HEK293 (cell line): ENCODE data around the gene THSD7B.

Experiments used
- CTCF ChIA-PET: fragments of 350-600 bp; formaldehyde crosslinking; extraction: SDS; loops from one replicate; lab custom pipeline; 2021; ENCODE audit warnings: antibody characterized with exemption; lab: Yijun Ruan, JAX
- POLR2A ChIA-PET: fragments of 300-600 bp; formaldehyde crosslinking; extraction: SDS; loops from one replicate; lab custom pipeline; 2020; ENCODE audit warnings: antibody characterized with exemption, inconsistent platforms; lab: Yijun Ruan, JAX
- H3K27ac ChIP-seq: fragments of 200-500 bp; sonication (Bioruptor generic); 2 replicates; pipeline ENCODE4 v1.5.1; 2014; ENCODE audit warnings: low read depth, low read length, control low read depth, inconsistent platforms; ENCODE audit errors: extremely low read depth
- H3K36me3 ChIP-seq, 2 experiments: fragments of 200-500 bp in 1 of 2; sonication (Bioruptor generic) in 1 of 2; 1 replicate in 1 of 2; 2 replicates in 1 of 2; pipeline ENCODE4 v1.5.1; 2014 to 2017; ENCODE audit warnings: inconsistent platforms in 2 of 2, low read length in 2 of 2; ENCODE audit not compliant: control insufficient read depth in 2 of 2, insufficient read depth in 1 of 2
- H3K4me1 ChIP-seq: fragments of 200-500 bp; sonication (Bioruptor generic); 2 replicates; pipeline ENCODE4 v1.5.1; 2014; ENCODE audit warnings: mild to moderate bottlenecking, low read length, inconsistent platforms; ENCODE audit not compliant: control insufficient read depth, insufficient read depth
- H3K4me3 ChIP-seq: 2 replicates; pipeline ENCODE4 v1.5.1; 2011; ENCODE audit warnings: low read depth, mild to moderate bottlenecking, control low read depth, low read length, moderate library complexity
- H3K9me3 ChIP-seq: fragments of 200-500 bp; sonication (Bioruptor generic); 2 replicates; pipeline ENCODE4 v1.5.1; 2014; ENCODE audit warnings: low read depth, low read length, inconsistent platforms; ENCODE audit not compliant: control insufficient read depth, insufficient read depth
- GLI2 ChIP-seq: fragments of 450-650 bp; formaldehyde crosslinking; IDR thresholded peaks from 2 replicates; pipeline ENCODE4; 2017; ENCODE audit warnings: missing biosample characterization, missing genetic modification characterization, low read depth, borderline replicate concordance
- GLIS2 ChIP-seq: fragments of 450-650 bp; formaldehyde crosslinking; IDR thresholded peaks from 2 replicates; pipeline ENCODE4 v1.5.1; 2016; ENCODE audit warnings: missing biosample characterization, missing genetic modification characterization
- KLF1 ChIP-seq: fragments of 450-650 bp; formaldehyde crosslinking; IDR thresholded peaks from 2 replicates; pipeline ENCODE4 v1.5.1; 2016; ENCODE audit warnings: missing biosample characterization, missing genetic modification characterization
- KLF10 ChIP-seq: fragments of 450-650 bp; IDR thresholded peaks from 2 replicates; pipeline ENCODE4 v1.5.1; 2018; ENCODE audit warnings: missing biosample characterization, mild to moderate bottlenecking, missing genetic modification characterization
- KLF16 ChIP-seq: fragments of 450-650 bp; formaldehyde crosslinking; IDR thresholded peaks from 2 replicates; pipeline ENCODE4 v1.5.1; 2017; ENCODE audit warnings: missing biosample characterization, missing genetic modification characterization
- MZF1 ChIP-seq: fragments of 450-650 bp; formaldehyde crosslinking; IDR thresholded peaks from 2 replicates; pipeline ENCODE4 v1.5.1; 2017; ENCODE audit warnings: missing biosample characterization, missing genetic modification characterization, borderline replicate concordance
- ZBTB10 ChIP-seq: fragments of 450-650 bp; formaldehyde crosslinking; IDR thresholded peaks from 2 replicates; pipeline ENCODE4 v1.5.1; 2016; ENCODE audit warnings: missing biosample characterization, missing genetic modification characterization
- ZBTB20 ChIP-seq: fragments of 450-650 bp; formaldehyde crosslinking; IDR thresholded peaks from 2 replicates; pipeline ENCODE4 v1.5.1; 2016; ENCODE audit warnings: missing biosample characterization, missing genetic modification characterization
- ZBTB21 ChIP-seq: fragments of 450-650 bp; formaldehyde crosslinking; IDR thresholded peaks from 2 replicates; pipeline ENCODE4 v1.5.1; 2017; ENCODE audit warnings: missing biosample characterization, missing genetic modification characterization
- ZNF133 ChIP-seq: fragments of 450-650 bp; formaldehyde crosslinking; IDR thresholded peaks from 2 replicates; pipeline ENCODE4 v1.5.1; 2016; ENCODE audit warnings: missing biosample characterization, missing genetic modification characterization
- ZNF146 ChIP-seq: fragments of 450-650 bp; formaldehyde crosslinking; IDR thresholded peaks from 2 replicates; pipeline ENCODE4 v1.5.1; 2016; ENCODE audit warnings: missing biosample characterization, missing genetic modification characterization
- ZNF2 ChIP-seq: fragments of 450-650 bp; formaldehyde crosslinking; IDR thresholded peaks from 2 replicates; pipeline ENCODE4 v1.5.1; 2016; ENCODE audit warnings: missing biosample characterization, missing genetic modification characterization
- ZNF221 ChIP-seq: fragments of 450-650 bp; formaldehyde crosslinking; IDR thresholded peaks from 2 replicates; pipeline ENCODE4 v1.5.1; 2017; ENCODE audit warnings: missing biosample characterization, missing genetic modification characterization, borderline replicate concordance
- ZNF354C ChIP-seq: fragments of 450-650 bp; formaldehyde crosslinking; IDR thresholded peaks from 2 replicates; pipeline ENCODE4 v1.5.1; 2016; ENCODE audit warnings: missing biosample characterization, missing genetic modification characterization, low read depth, borderline replicate concordance
- ZNF521 ChIP-seq: fragments of 450-650 bp; formaldehyde crosslinking; IDR thresholded peaks from 2 replicates; pipeline ENCODE4 v1.5.1; 2017; ENCODE audit warnings: missing biosample characterization, mild to moderate bottlenecking, missing genetic modification characterization
- ZNF558 ChIP-seq: fragments of 450-650 bp; formaldehyde crosslinking; IDR thresholded peaks from 2 replicates; pipeline ENCODE4 v1.5.1; 2016; ENCODE audit warnings: missing biosample characterization, missing genetic modification characterization
- ZNF571 ChIP-seq: fragments of 450-650 bp; formaldehyde crosslinking; IDR thresholded peaks from 2 replicates; pipeline ENCODE4 v1.5.0; 2017; ENCODE audit warnings: missing biosample characterization, missing genetic modification characterization
- ZNF580 ChIP-seq: fragments of 450-650 bp; formaldehyde crosslinking; IDR thresholded peaks from 2 replicates; pipeline ENCODE4 v1.5.1; 2016; ENCODE audit warnings: missing biosample characterization, missing genetic modification characterization
- ZNF596 ChIP-seq: fragments of 450-650 bp; IDR thresholded peaks from 2 replicates; pipeline ENCODE4 v1.5.0; 2018; ENCODE audit warnings: missing biosample characterization, mild to moderate bottlenecking, missing genetic modification characterization, moderate library complexity
- ZNF654 ChIP-seq: fragments of 450-650 bp; formaldehyde crosslinking; IDR thresholded peaks from 2 replicates; pipeline ENCODE4 v1.5.1; 2016; ENCODE audit warnings: low read depth, missing biosample characterization, missing genetic modification characterization
- ZNF658 ChIP-seq: fragments of 450-650 bp; formaldehyde crosslinking; IDR thresholded peaks from 2 replicates; pipeline ENCODE4; 2016; ENCODE audit warnings: missing biosample characterization, missing genetic modification characterization
- TF ChIP-seq, protein P1 (sequence below): fragments of 450-650 bp; IDR thresholded peaks from 2 replicates; pipeline ENCODE4 v1.5.1; 2018; ENCODE audit warnings: missing biosample characterization, missing genetic modification characterization
- TF ChIP-seq, protein P2 (sequence below): fragments of 450-650 bp; formaldehyde crosslinking; IDR thresholded peaks from 2 replicates; pipeline ENCODE4 v1.5.1; 2016; ENCODE audit warnings: missing biosample characterization, missing genetic modification characterization

The THSD7B gene

DNA sequence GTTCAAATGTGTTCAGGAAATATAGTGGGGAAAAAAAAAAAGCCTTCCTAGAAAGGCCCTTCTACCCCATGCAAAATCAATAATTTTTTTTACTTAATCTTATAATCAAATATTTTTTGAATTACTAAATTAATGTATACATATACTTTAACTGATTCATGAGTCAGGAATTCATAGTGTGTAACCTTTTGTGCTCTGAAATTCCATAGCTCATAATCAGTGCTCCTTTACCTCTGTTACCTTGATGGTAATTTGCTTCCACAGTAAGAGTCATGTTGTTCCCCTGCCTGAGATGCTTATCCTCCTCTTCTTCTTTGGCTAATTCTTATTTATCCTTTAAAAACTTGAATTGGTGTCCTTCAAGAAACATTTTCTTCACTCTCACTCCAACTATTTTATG, 414.2 kb downstream of the THSD7B start (continued):
- TF ChIP-seq, protein P1, sequence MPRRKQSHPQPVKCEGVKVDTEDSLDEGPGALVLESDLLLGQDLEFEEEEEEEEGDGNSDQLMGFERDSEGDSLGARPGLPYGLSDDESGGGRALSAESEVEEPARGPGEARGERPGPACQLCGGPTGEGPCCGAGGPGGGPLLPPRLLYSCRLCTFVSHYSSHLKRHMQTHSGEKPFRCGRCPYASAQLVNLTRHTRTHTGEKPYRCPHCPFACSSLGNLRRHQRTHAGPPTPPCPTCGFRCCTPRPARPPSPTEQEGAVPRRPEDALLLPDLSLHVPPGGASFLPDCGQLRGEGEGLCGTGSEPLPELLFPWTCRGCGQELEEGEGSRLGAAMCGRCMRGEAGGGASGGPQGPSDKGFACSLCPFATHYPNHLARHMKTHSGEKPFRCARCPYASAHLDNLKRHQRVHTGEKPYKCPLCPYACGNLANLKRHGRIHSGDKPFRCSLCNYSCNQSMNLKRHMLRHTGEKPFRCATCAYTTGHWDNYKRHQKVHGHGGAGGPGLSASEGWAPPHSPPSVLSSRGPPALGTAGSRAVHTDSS (tag by site-specific recombination) = no peak
- no peak for TF ChIP-seq ZNF580 (tag by site-specific recombination)

DNA sequence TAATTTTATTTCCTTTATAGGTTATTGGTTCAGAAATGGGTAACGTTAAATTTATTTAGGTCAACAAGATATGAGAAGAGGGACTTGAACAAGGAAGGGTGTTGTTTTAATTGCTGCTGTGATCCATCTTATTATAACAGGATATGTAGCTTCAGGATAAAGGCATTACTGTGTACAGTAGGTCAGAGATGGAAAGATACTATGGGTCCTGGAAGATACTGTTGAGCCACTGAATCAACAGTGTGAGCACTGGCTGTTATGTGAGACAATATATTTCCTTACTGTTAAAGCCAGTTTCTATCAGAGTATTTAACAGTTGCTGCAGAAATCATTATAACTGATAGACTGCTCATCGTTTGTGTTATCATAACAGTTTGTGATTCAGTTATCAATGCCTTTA, 414.7 kb downstream of the THSD7B start:
- H3K4me1 ChIP-seq = no peaks in the 10 kb centered on the region
- ChIA-PET POLR2A (no interaction called here), CTCF (no interaction called here)
- no peak overlapping the region for H3K4me3 ChIP-seq
- H3K36me3 ChIP-seq = no peaks in the 10 kb centered on the region
- no peak overlapping the region for H3K27ac ChIP-seq
- TF ChIP-seq GLIS2 (tag by site-specific recombination) (no peak), ZNF221 (tag by site-specific recombination) (no peak), ZNF133 (no peak), GLI2 (tag by site-specific recombination) (no peak), KLF10 (no peak), ZNF354C (tag by site-specific recombination) (no peak), ZNF2 (tag by site-specific recombination) (no peak), KLF16 (tag by site-specific recombination) (no peak), ZNF654 (no peak), KLF1 (no peak), ZNF571 (tag by site-specific recombination) (no peak)
- no peaks in the 10 kb centered on the region for H3K9me3 ChIP-seq

GRCh38 chr2:137181370-137181769, 416.0 kb downstream of the THSD7B start:
- H3K27ac ChIP-seq = no peak overlapping the region
- TF ChIP-seq ZNF558 = no peak
- TF ChIP-seq MZF1 (tag by site-specific recombination) = no peak
- no peak for TF ChIP-seq ZNF146 (tag by site-specific recombination)
- no peak for TF ChIP-seq ZBTB21 (tag by site-specific recombination)
- TF ChIP-seq ZNF658 (tag by site-specific recombination) = no peak
- no peak for TF ChIP-seq ZNF521 (tag by site-specific recombination)
- TF ChIP-seq, protein P2, sequence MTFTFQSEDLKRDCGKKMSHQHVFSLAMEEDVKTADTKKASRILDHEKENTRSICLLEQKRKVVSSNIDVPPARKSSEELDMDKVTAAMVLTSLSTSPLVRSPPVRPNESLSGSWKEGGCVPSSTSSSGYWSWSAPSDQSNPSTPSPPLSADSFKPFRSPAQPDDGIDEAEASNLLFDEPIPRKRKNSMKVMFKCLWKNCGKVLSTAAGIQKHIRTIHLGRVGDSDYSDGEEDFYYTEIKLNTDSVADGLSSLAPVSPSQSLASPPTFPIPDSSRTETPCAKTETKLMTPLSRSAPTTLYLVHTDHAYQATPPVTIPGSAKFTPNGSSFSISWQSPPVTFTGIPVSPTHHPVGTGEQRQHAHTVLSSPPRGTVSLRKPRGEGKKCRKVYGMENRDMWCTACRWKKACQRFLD = no peak
- no peak for TF ChIP-seq ZNF596
- TF ChIP-seq ZBTB20 (tag by site-specific recombination) = no peak
- no peak for TF ChIP-seq ZBTB10 (tag by site-specific recombination)
- H3K9me3 ChIP-seq = no peaks in the 10 kb centered on the region
- H3K4me3 ChIP-seq = no peak overlapping the region
- ChIA-PET POLR2A (no interaction called here), CTCF (no interaction called here)
- no peaks in the 10 kb centered on the region for H3K4me1 ChIP-seq
- no peaks in the 10 kb centered on the region for H3K36me3 ChIP-seq
